ENCODE measurements around the gene TMEM107. TPM values are rescaled to one million over a fixed set of nuclear protein-coding genes. Genes with fewer than 3 reads are reported as not detected.

Gene TMEM107
- total RNA-seq, 1 donor from 2014 or later, result 14.6 TPM

DNA sequence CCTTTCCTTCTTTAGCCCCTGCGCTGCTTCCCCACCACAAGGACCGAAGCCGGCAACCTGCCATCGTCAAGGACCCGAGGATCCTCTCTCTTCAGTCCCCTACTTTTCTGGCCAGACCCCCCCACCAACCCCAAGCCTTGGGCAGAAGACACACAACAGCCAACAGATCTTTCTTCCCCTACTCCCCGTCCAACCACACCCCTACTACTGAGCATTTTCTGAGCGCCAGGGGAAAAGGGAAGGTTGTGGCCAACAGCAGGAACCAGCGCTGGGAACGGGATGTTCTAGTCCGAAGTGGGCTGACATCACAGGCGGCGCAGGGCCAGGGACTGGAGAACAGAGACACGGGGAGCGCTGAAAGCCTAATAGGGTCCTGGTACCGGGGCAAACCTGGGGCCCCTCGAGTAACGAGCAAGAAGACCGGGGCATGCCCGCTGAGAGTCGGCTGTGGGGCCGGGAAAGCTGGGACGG lies 24.5 kb downstream of the TMEM107 start:
- Mint-ChIP-seq H3K36me3 (ENCODE audit: low read depth, unreplicated experiment) (peaks cover 14% of the 10 kb centered on the region), H3K4me3 (ENCODE audit: unreplicated experiment) (peak overlapping the region; percentile 97), H3K27me3 (ENCODE audit: unreplicated experiment) (peaks cover 30% of the 10 kb centered on the region), H3K9me3 (ENCODE audit: unreplicated experiment) (no peaks in the 10 kb centered on the region), H3K4me1 (ENCODE audit: unreplicated experiment) (peaks cover 27% of the 10 kb centered on the region), H3K27ac (ENCODE audit: unreplicated experiment) (peak overlapping the region; percentile 97)
- TF ChIP-seq, protein P1, sequence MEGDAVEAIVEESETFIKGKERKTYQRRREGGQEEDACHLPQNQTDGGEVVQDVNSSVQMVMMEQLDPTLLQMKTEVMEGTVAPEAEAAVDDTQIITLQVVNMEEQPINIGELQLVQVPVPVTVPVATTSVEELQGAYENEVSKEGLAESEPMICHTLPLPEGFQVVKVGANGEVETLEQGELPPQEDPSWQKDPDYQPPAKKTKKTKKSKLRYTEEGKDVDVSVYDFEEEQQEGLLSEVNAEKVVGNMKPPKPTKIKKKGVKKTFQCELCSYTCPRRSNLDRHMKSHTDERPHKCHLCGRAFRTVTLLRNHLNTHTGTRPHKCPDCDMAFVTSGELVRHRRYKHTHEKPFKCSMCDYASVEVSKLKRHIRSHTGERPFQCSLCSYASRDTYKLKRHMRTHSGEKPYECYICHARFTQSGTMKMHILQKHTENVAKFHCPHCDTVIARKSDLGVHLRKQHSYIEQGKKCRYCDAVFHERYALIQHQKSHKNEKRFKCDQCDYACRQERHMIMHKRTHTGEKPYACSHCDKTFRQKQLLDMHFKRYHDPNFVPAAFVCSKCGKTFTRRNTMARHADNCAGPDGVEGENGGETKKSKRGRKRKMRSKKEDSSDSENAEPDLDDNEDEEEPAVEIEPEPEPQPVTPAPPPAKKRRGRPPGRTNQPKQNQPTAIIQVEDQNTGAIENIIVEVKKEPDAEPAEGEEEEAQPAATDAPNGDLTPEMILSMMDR (IDR thresholded peaks at IDR 0.05; ENCODE audit: unreplicated experiment), result no peak
- peak; percentile 46 for DNase-seq (ENCODE audit: low spot score)

DNA sequence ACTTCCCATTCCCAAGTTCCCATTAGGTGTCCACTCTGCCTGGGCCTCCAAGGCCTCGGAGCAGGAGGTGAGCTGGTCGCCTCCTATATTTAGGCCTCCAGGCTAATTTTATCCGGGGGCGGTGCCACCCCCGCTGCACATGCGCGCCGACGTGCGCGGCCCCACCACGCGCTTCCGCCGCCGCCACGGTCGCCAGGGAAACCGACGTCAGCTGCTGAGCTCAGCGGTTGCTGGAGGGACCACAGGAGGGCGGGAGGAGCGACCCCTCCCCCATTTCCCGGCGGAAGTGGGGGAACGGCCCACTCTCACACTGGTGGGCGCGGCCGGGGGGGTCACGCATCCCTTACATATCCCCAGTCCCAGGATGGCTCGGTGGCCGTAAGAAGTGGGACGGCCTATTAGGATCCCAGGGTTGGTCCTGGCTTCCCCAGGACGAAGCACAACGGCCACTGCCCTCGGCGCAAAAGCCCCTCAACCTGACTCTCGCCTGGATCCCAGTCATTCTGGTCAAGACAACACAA lies 25.0 kb downstream of the TMEM107 start:
- Mint-ChIP-seq H3K36me3 (ENCODE audit: low read depth, unreplicated experiment) (peaks cover 19% of the 10 kb centered on the region), H3K27me3 (ENCODE audit: unreplicated experiment) (peaks cover 32% of the 10 kb centered on the region), H3K27ac (ENCODE audit: unreplicated experiment) (peak overlapping the region; percentile 97), H3K9me3 (ENCODE audit: unreplicated experiment) (no peaks in the 10 kb centered on the region), H3K4me1 (ENCODE audit: unreplicated experiment) (peaks cover 27% of the 10 kb centered on the region), H3K4me3 (ENCODE audit: unreplicated experiment) (peak overlapping the region; percentile 97)
- peak; percentile 77 for DNase-seq (ENCODE audit: low spot score)
- TF ChIP-seq, protein P1 (IDR thresholded peaks at IDR 0.05; ENCODE audit: unreplicated experiment), result no peak

DNA sequence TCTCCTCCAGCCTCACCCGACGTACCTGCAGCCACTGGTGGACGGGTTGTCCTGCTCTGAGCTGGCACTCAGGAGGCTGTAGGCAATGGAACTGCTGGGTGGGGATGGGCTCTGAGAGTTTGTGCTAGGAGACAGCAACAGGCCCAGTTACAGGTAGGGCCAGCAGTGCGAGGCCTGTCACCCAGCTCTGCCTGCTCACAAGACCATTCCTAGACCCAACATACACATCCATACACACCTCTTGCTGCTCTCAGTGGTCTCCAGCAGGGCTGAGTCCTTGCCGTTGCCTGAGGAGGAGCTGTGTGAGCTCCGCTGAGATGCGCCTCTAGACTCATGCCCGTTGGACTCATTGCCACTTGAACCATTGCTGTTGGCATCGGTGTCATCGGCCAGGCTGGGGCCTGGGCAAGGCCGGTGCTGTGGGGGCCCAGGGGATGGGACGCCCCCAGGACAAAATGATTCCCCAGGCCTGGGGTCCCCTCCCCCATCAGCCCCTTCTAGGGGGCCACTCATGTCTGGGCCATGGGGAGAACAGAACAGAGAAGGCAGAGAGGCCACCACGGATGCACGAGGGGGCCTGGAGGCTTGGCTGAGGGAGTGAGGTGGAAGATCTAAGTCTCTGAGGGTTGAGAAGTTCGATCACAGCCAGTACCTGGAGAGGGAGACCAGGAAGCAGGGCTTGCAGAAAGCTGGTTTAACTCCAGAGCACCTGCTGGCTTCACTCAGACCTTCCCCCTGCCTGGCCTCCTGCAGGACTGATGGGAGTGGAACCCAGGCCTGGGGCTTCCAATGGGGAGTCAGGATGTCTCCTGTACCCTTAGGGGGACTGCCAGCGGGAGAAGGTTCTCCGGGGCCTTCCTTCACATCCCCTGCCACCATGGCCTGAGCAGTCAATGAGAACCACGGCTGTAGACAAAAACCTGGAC lies 25.7 kb downstream of the TMEM107 start:
- H3K27ac Mint-ChIP-seq (ENCODE audit: unreplicated experiment), result no peak overlapping the region
- peaks cover 32% of the 10 kb centered on the region for H3K27me3 Mint-ChIP-seq (ENCODE audit: unreplicated experiment)
- H3K4me3 Mint-ChIP-seq (ENCODE audit: unreplicated experiment), result no peak overlapping the region
- TF ChIP-seq, protein P1 (IDR thresholded peaks at IDR 0.05; ENCODE audit: unreplicated experiment), result no peak
- peaks cover 22% of the 10 kb centered on the region for H3K36me3 Mint-ChIP-seq (ENCODE audit: low read depth, unreplicated experiment)
- peaks cover 27% of the 10 kb centered on the region for H3K4me1 Mint-ChIP-seq (ENCODE audit: unreplicated experiment)
- no peaks in the 10 kb centered on the region for H3K9me3 Mint-ChIP-seq (ENCODE audit: unreplicated experiment)
- DNase-seq (ENCODE audit: low spot score), result no peak

DNA sequence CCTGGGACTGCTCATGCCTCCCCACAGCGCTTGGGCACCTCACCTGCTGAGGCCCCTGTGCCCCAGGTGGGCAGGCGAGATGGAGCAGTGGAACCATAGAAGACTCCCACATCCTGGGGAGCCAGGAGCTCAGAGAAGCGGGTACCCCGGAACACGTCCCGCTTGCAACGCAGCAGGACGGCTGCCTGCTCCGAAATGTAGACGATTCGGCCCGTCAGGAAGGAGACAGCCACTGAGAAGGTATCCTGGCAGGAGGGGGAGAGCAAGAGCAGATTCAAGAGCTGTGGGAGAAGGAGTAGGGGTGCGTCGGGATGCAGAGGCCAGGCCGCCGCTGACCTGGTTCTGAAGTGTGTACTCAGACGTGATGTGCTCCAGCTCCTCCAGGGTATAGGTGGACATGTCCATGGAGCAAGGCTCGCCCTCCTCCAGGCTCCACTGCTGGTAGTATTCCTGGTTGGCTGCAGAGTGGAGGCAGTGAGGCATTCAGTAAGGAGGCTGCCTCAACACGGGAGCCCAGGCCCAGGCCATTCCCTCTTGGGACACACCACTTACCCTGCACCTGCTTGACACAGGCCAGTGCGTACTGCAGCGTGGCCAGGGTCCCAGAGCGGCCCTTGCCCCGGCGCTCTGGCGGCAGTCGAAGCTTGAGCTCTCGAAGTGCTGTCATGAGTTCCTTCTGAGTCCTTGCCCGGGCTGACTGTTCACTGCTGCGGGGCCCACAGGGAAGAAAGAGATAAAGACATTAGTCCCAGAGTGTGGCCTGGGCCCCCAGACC lies 26.6 kb downstream of the TMEM107 start:
- no peak overlapping the region for H3K27ac Mint-ChIP-seq (ENCODE audit: unreplicated experiment)

More for the DNA sequence above, 26.6 kb downstream of the TMEM107 start:
- TF ChIP-seq, protein P1 (IDR thresholded peaks at IDR 0.05; ENCODE audit: unreplicated experiment), result no peak
- Mint-ChIP-seq H3K36me3 (ENCODE audit: low read depth, unreplicated experiment) (peaks cover 22% of the 10 kb centered on the region), H3K27me3 (ENCODE audit: unreplicated experiment) (peaks cover 31% of the 10 kb centered on the region), H3K9me3 (ENCODE audit: unreplicated experiment) (no peaks in the 10 kb centered on the region), H3K4me3 (ENCODE audit: unreplicated experiment) (no peak overlapping the region), H3K4me1 (ENCODE audit: unreplicated experiment) (peaks cover 23% of the 10 kb centered on the region)
- no peak for DNase-seq (ENCODE audit: low spot score)
